Prostate gland (tissue), 2 donors: Measurements from ENCODE around the gene EPHB4.
A peak's percentile ranks its signal among the peaks of the same experiment; 100 is the strongest.

ENCODE experiments used
- POLR2A ChIP-seq: fragments of 450-650 bp; IDR thresholded peaks from one replicate; pipeline ENCODE4 v1.6.1; 2016; ENCODE audit warnings: antibody characterized with exemption, mild to moderate bottlenecking
- POLR2AphosphoS5 ChIP-seq: sonication (generic); formaldehyde crosslinking; IDR thresholded peaks from one replicate; pipeline ENCODE4 v1.6.1; 2017; ENCODE audit warnings: antibody characterized with exemption
- TF ChIP-seq, protein P1 (sequence below), 4 experiments: fragments of 200-600 bp in 2 of 4; fragments of 450-650 bp in 2 of 4; sonication (generic) in 2 of 4; IDR thresholded peaks; 1 replicate in 3 of 4; 2 replicates in 1 of 4; pipeline ENCODE4 v1.5.1; 2016 to 2019; ENCODE audit warnings: antibody characterized with exemption in 4 of 4, mild to moderate bottlenecking in 2 of 4, moderate library complexity in 2 of 4

- TF ChIP-seq, protein P1, sequence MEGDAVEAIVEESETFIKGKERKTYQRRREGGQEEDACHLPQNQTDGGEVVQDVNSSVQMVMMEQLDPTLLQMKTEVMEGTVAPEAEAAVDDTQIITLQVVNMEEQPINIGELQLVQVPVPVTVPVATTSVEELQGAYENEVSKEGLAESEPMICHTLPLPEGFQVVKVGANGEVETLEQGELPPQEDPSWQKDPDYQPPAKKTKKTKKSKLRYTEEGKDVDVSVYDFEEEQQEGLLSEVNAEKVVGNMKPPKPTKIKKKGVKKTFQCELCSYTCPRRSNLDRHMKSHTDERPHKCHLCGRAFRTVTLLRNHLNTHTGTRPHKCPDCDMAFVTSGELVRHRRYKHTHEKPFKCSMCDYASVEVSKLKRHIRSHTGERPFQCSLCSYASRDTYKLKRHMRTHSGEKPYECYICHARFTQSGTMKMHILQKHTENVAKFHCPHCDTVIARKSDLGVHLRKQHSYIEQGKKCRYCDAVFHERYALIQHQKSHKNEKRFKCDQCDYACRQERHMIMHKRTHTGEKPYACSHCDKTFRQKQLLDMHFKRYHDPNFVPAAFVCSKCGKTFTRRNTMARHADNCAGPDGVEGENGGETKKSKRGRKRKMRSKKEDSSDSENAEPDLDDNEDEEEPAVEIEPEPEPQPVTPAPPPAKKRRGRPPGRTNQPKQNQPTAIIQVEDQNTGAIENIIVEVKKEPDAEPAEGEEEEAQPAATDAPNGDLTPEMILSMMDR (IDR thresholded peaks at IDR 0.05) = no peak
- TF ChIP-seq POLR2AphosphoS5 = peak; percentile 67
- peak; percentile 72 for TF ChIP-seq POLR2A
Observed at GRCh38 chr7:100801833-100802568, 25.3 kb downstream of the EPHB4 start.
